HG03108 (cell line): ENCODE measurements around the gene PRKAG1.

Experiments
- ATAC-seq: cut with Tn5 transposase; IDR thresholded peaks from one replicate; pipeline ENCODE4 v1.9.1; 2021; ENCODE audit warnings: moderate library complexity; ENCODE audit not compliant: unreplicated experiment

PRKAG1 gene

DNA sequence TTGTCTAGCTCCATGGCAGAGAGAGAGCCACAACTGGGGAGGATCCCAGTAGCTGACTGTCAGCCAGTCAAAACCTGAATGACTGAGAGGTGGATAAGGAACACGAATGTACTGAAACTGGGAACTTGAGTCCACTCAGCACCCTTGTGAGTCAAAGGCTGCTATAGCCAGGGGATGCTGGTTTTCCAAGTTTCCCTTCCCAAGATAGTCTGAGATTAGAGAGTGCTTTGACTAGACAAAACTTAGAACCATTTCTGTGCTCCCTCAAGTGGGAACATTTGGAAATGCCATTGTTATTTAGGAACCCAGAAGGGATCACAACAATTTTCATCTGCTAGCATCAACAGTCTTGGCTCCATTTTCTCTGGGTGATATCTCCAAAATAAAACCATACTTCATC lies 4.0 kb downstream of the PRKAG1 start:
- no peak for ATAC-seq

GRCh38 chr12:49013428-49013827 lies 5.1 kb downstream of the PRKAG1 start:
- no peak for ATAC-seq

DNA sequence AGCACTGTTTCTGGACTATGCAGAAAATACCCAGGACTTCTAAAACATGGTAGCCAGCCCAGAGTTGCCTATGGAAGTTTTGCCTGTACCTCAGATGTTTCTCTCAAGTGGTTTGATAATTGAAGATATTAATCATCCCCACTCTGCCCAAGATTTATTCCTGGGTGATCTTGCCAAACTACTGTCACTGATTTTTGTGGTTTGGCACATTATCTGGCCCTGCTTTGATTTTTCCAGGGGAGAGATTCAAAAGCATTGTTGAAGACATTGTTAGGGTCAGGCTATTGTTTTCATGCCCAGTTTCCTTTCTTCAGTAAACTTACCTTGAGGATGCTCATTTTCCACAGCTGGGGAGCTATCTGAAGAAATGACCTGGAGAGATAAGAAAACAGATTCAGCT lies 5.8 kb downstream of the PRKAG1 start:
- no peak for ATAC-seq

- no peak for ATAC-seq
Observed at GRCh38 chr12:49010092-49010668, 8.4 kb downstream of the PRKAG1 start.

GRCh38 chr12:49008943-49009342 lies 9.6 kb downstream of the PRKAG1 start:
- no peak for ATAC-seq

GRCh38 chr12:49000346-49000745 lies 18.2 kb downstream of the PRKAG1 start:
- no peak for ATAC-seq

- ATAC-seq: no peak
Observed at GRCh38 chr12:48999371-49000131, 19.0 kb downstream of the PRKAG1 start, which contains the start of gene DDN. Gene DDN, minus strand, starts transcription at chr12:48999375. Its CDS starts 88 bp downstream, at chr12:48999287.

GRCh38 chr12:48998497-48999353 lies 19.9 kb downstream of the PRKAG1 start:
- ATAC-seq: peak; percentile 11

DNA sequence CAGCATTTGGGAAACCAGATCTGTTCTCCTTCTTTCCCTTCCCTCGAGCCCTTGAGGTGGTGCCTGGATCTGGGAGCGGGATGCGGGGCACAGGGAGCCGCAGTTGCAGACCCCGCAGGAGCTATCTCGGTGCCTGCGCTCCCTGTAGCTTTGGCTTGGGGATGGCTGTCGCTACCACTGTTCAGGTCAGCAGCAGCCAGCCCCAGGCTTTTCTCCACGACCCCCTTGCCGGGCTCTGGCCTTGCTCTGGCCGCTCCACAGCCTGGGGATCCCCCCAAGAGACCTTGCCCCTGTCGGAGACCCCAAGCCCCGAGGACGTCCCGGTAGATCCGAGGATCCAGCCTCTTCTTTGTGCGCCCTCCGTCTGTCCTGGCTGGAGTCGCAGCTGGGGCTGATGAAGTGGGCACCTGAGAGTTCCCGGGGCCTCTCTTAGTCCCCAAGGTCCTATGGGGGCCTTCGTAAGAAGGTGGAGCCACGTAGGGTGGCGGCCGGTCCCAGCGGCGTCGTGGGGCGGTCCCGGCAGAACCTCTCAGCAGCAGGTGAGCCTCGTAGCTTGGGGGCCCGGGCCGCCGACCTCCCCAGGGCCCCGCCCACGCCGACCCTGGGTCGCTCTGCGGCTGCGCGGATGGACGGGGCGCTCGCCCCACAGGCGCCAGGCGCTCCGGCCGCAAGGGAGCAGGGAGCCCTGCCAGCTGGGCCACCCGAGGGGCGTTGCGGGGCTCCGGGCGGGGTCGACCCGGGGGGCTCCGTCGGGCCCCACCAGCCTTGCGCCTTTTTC lies 20.7 kb downstream of the PRKAG1 start:
- ATAC-seq: peak; percentile 39

DNA sequence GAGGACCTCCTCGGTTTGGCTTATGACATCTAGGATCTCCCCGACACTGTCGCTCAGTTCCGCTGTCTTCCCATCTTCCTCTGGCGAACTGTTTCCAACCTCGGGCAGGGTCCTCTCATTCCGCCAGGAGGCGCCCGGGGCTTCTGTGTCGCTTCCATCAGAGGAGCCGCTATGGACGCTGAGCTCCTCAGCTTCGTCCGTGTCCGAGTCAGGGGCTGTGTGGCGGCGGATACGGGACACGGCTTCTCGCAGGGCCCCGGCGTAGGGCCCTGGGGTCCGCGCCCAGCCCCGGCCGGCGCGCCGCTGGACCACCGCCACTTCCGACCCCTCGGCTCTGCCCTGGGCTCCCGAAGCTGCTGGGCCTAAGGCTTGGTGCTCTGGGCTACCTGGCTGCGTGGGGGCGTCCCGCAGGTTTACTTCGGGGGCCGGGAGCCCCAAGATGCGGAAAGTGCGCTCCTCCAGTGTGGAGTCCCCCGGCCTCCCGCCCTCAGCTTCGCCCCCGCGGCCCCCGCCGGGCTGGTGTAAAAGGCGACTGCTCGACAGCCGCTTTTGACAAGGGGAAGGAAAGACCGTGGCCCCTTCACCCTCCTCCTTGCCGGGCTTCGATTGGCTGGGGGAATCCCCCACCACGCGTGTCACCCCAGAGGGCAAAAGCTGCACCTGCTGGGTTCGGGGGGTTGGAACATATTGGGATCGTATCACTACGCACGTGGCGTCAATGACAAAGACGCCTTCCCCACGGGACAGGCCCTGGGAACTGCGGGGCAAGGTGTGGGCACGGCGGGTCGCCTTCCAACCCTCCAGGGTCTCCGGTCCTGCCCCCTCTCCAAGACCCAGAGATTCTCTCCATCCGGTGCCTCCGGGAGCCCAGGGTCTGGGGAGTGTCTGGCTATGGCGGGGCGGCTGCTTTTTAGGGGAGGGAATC lies 21.5 kb downstream of the PRKAG1 start:
- ATAC-seq: peak; percentile 35

DNA sequence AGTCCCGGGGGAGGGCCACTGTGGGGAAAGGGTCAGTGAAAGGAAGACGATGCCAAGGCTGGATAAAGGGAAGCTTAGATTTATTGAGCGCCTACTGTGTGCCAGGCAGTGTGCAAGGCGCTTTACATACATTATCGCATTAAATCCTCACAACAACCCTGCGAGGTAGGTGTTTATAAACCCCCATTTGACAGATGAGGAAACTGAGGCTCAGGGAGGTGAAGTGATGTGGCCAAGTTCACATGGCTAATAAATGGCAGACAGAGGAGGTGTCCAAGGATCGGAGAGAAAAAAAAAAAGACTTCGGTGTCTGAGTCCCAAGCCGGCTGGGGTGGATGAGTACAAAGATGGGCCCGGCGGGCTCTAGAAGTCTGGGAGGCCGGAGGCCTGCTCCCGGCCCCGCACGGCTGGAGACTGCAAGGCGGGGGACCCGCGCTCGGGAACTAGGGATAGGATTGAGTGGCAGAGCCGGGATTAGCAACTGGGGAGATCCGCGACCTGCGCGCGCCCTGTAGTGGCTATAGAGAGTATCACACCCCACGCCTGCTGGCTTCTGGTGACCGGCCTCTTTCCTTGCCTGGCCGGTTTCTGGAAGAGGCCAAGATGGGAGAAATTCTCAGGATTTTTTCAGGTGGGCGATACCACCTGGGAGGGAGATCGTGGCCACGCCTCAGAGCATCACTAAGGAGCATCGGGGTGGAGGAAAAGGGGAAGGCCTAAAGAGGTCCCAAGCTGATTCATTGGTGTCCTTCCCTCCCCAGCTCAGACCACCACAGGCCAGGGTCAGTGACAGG lies 23.3 kb downstream of the PRKAG1 start:
- no peak for ATAC-seq

DNA sequence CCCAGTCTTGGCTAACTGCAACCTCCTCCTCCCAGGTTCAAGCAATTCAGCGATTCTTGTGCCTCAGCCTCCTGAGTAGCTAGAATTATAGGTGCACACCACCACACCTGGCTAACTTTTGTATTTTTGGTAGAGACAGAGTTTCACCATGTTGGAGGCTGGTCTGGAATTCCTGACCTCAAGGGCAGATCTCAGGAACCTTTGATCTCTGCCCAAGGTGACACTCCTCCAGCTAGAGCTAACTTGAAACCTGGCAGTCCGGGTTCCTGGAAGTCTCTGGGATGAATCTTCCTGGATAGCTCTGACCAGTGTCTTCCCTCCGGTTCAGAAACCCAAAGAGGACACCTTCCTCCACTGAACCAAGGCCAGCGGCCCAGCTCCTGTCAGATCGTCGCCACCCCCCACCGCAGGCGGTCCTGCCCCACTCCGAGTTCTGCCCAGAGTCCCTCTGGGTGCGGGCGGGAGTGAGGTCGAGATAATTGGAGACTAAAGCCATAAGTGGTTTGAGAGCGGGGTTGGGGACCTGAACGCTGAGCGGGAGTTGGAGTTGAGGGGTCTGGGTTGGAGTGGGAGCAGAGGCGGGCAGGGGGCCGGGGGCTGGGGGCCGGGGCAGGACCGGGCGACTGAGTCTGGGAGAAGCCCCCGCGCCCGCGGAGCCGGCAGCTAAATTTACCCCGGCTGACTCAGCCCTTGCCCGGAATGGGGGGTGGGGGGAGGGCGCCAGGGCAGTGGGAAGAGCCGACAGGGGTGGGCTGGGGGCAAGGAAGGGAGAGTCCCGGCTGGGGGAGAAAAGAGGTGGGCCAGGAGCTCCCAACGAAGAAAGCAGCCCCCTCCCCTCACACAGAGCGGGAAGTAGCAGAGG lies 24.1 kb downstream of the PRKAG1 start:
- no peak for ATAC-seq

DNA sequence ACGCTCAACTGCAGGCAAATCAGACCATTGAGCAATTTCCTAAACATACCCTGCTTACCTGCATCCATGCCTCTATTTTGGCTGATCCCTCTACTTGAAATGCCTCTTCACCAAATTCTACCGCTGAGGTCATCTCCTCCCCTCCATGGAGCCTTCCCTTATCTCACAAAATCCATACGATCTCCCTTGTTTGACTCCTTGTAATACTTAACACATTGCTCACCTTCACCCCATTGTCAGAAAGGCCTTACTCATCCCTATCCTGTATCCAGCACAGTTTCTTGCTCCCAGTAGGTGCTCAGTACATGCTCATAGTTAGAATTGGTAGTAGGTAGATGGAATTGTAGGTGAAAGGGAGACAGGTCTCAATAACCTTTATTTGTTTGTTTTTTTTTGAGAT lies 24.8 kb downstream of the PRKAG1 start:
- no peak for ATAC-seq

DNA sequence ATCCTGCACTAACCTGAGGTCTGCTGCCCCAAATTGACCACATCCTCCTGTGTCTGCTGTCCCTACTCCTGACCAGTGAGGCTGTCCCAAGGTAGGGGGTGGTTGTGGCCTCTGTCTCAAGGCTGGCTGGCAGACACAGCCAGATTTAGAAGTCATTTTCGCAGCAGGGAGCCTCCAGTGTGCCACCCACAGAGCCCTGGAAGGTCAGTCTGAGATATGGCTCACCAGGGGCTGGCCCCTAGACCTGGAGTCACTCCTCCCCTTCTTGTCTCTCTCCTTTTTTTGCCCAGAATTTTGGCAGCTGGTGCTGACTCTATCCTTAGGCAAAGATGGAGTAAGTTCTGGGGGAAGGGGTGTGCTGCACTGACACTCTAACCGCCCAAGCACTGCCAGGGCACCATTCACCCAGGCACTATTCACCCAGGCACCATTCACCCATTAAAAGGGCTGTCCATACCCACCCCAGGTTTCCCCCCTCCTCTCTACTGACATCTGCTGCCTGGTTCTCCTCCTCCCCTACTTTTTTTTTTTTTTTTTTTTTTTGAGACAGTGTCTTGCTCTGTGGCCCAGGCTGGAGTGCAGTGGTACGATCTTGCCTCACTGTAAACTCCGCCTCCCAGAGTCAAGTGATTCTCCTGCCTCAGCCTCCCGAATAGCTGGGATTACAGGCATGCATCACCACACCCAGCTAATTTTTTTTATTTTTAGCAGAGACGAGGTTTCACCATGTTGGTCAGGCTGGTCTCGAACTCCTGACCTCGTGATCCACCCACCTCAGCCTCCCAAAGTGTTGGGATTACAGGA lies 27.1 kb downstream of the PRKAG1 start:
- no peak for ATAC-seq

DNA sequence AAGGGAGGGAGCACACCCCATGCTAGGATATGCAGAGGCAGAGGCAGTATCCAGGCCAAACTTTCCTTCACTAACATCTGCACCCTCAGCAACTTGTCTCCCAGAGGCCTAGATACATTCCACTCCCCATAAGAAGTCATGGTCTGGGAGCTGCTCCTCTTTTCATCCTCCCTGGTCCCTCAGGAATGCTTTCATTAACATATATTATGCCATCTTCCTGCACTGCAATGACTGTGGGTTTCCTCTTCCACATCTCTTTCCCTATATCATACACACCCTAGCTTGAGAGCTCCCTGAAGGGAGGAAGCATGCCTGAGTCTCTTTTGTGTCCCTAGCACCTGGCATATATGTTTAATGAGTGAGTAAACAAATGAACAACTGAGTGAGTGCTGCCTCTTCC lies 28.0 kb downstream of the PRKAG1 start:
- ATAC-seq: no peak

DNA sequence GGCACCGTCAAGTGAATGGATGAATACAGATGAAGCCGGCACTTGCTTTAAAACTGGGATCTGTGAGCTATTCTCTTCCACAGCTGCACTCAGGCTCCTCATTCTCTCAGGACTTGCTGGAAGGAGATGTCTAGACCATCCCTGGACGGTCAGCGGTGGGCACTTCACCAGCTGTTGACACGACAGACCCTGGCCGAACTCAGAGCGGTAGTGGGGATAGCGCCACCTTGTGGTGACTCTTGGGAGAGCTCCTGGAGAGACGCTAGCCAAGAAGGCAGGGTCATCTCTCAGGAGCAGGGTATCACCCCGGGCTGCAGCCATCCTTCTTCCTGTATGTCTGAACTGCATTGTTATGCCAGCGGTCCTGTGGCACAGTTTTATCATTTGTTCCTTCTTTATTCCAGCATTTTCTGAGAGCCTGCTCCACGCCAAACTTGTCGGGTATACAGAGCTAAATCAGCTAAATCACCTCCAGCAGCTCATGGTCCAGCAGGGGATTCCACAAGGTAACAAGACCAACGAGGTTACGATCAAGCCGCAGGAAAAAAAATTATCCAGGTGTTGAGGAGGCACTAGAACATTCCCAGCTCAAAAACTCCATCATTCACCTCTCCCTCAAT lies 30.4 kb downstream of the PRKAG1 start:
- peak; percentile 47 for ATAC-seq

GRCh38 chr12:48986720-48987291 lies 31.8 kb downstream of the PRKAG1 start:
- ATAC-seq: no peak
